ENCODE results near the gene JAKMIP1. TPM values are rescaled to one million over a fixed set of nuclear protein-coding genes. Genes with fewer than 3 reads are reported as not detected.

The JAKMIP1 gene
- total RNA-seq, 2 experiments from 2014 or later: 2.0 to 2.1 TPM

GRCh38 chr4:6056976-6057766 is 143.2 kb downstream of the JAKMIP1 start:
- ChIA-PET POLR2A (no interaction called here), CTCF (no interaction called here)
- H3K27me3 Mint-ChIP-seq: no peaks in the 10 kb centered on the region
- no peak overlapping the region for H3K27ac Mint-ChIP-seq
- H3K36me3 Mint-ChIP-seq (ENCODE audit: low read depth): no peaks in the 10 kb centered on the region
- H3K27me3 ChIP-seq (ENCODE audit: control insufficient read depth in 1 of 2, insufficient read depth in 2 of 2, low read length in 2 of 2): no peaks in the 10 kb centered on the region
- H3K4me1 Mint-ChIP-seq (ENCODE audit: low read depth): no peaks in the 10 kb centered on the region
- DNase-seq: no peak
- TF ChIP-seq CTCF (IDR thresholded peaks at IDR 0.05): no peak
- no peak overlapping the region for H3K27ac ChIP-seq (ENCODE audit: low read depth in 1 of 2, low read length in 2 of 2)
- H3K4me3 Mint-ChIP-seq: no peak overlapping the region
- H3K4me3 ChIP-seq (ENCODE audit: low read length): no peak overlapping the region
- H3K4me1 ChIP-seq (ENCODE audit: insufficient read depth, low read length): no peaks in the 10 kb centered on the region
- intact Hi-C loops (cut with DNase I, micrococcal nuclease): no loop called here
- no peak for ATAC-seq (ENCODE audit: poor library complexity)
- H3K9me3 Mint-ChIP-seq: peaks cover 10% of the 10 kb centered on the region
- peaks cover 39 to 76% of the 10 kb centered on the region in 2 experiments for H3K9me3 ChIP-seq (ENCODE audit: control insufficient read depth in 1 of 2, insufficient read depth in 1 of 2, low read length in 2 of 2)
- H3K36me3 ChIP-seq (ENCODE audit: insufficient read depth, low read length): peaks cover 19% of the 10 kb centered on the region

GRCh38 chr4:6055436-6055835 is 144.9 kb downstream of the JAKMIP1 start:
- Mint-ChIP-seq H3K27ac (no peak overlapping the region), H3K4me3 (no peak overlapping the region), H3K9me3 (peaks cover 10% of the 10 kb centered on the region), H3K27me3 (no peaks in the 10 kb centered on the region), H3K36me3 (ENCODE audit: low read depth) (no peaks in the 10 kb centered on the region), H3K4me1 (ENCODE audit: low read depth) (no peaks in the 10 kb centered on the region)
- ATAC-seq (ENCODE audit: poor library complexity) (no peak), DNase-seq (no peak)
- Histone ChIP-seq H3K4me3 (ENCODE audit: low read length) (no peak overlapping the region), H3K9me3 (ENCODE audit: control insufficient read depth in 1 of 2, insufficient read depth in 1 of 2, low read length in 2 of 2) (peaks cover 37 to 63% of the 10 kb centered on the region in 2 experiments), H3K27ac (ENCODE audit: low read depth in 1 of 2, low read length in 2 of 2) (no peak overlapping the region), H3K27me3 (ENCODE audit: control insufficient read depth in 1 of 2, insufficient read depth in 2 of 2, low read length in 2 of 2) (no peaks in the 10 kb centered on the region), H3K36me3 (ENCODE audit: insufficient read depth, low read length) (peaks cover 11% of the 10 kb centered on the region), H3K4me1 (ENCODE audit: insufficient read depth, low read length) (no peaks in the 10 kb centered on the region)
- POLR2A ChIA-PET: no interaction called here
- intact Hi-C loops (cut with DNase I, micrococcal nuclease): no loop called here
- TF ChIP-seq CTCF (IDR thresholded peaks at IDR 0.05): no peak
- CTCF ChIA-PET: no interaction called here

- no peak for ATAC-seq (ENCODE audit: poor library complexity)
- intact Hi-C loops (cut with DNase I, micrococcal nuclease): no loop called here
- Mint-ChIP-seq H3K4me3 (no peak overlapping the region), H3K27ac (no peak overlapping the region), H3K9me3 (peaks cover 10% of the 10 kb centered on the region), H3K4me1 (ENCODE audit: low read depth) (no peaks in the 10 kb centered on the region), H3K27me3 (no peaks in the 10 kb centered on the region), H3K36me3 (ENCODE audit: low read depth) (no peaks in the 10 kb centered on the region)
- Histone ChIP-seq H3K36me3 (ENCODE audit: insufficient read depth, low read length) (peaks cover 11% of the 10 kb centered on the region), H3K4me1 (ENCODE audit: insufficient read depth, low read length) (no peaks in the 10 kb centered on the region), H3K9me3 (ENCODE audit: control insufficient read depth in 1 of 2, insufficient read depth in 1 of 2, low read length in 2 of 2) (peaks cover 33 to 59% of the 10 kb centered on the region in 2 experiments), H3K27me3 (ENCODE audit: control insufficient read depth in 1 of 2, insufficient read depth in 2 of 2, low read length in 2 of 2) (no peaks in the 10 kb centered on the region), H3K4me3 (ENCODE audit: low read length) (no peak overlapping the region), H3K27ac (ENCODE audit: low read depth in 1 of 2, low read length in 2 of 2) (no peak overlapping the region)
- ChIA-PET POLR2A (no interaction called here), CTCF (no interaction called here)
- no peak for TF ChIP-seq CTCF (IDR thresholded peaks at IDR 0.05)
- DNase-seq: no peak
These were observed 145.3 kb downstream of the JAKMIP1 start for GRCh38 chr4:6055030-6055429.
